Esophagus squamous epithelium (tissue), 4 donors: ENCODE data around the gene RAI14.

Experiments
- POLR2A ChIP-seq, 4 donors: fragments of 450-650 bp; IDR thresholded peaks; one replicate each; pipeline ENCODE4 v1.6.1; 2017; ENCODE audit warnings: antibody characterized with exemption in 4 of 4, mild to moderate bottlenecking in 4 of 4, moderate library complexity in 3 of 4
- TF ChIP-seq, protein P1 (sequence below), 6 experiments: fragments of 450-650 bp in 4 of 6; fragments of 200-600 bp in 2 of 6; sonication (generic) in 2 of 6; IDR thresholded peaks; one replicate each; pipeline ENCODE4 v1.5.1; 2016 to 2019; ENCODE audit warnings: antibody characterized with exemption in 6 of 6, mild to moderate bottlenecking in 4 of 6, moderate library complexity in 4 of 6

DNA sequence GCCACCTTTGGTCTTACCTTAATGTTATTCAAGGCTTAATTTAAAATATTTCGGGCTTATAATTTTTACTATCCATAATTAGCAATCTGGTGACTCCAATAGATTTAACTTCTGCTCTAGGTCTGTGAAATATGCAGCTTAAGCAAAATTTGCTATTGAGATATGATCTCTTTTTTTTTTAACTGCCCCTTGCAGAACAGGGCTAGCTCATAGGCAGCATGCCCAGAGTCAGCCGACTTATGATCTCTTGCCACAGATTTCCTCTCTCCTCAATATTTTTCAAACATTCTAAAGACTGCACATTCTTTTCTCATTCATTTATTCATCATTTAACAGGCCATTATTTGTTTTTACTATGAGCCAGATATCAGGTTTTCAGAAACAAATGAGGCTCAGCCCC, 187.4 kb downstream of the RAI14 start:
- no peak for TF ChIP-seq POLR2A (IDR thresholded peaks at IDR 0.05)
- TF ChIP-seq, protein P1, sequence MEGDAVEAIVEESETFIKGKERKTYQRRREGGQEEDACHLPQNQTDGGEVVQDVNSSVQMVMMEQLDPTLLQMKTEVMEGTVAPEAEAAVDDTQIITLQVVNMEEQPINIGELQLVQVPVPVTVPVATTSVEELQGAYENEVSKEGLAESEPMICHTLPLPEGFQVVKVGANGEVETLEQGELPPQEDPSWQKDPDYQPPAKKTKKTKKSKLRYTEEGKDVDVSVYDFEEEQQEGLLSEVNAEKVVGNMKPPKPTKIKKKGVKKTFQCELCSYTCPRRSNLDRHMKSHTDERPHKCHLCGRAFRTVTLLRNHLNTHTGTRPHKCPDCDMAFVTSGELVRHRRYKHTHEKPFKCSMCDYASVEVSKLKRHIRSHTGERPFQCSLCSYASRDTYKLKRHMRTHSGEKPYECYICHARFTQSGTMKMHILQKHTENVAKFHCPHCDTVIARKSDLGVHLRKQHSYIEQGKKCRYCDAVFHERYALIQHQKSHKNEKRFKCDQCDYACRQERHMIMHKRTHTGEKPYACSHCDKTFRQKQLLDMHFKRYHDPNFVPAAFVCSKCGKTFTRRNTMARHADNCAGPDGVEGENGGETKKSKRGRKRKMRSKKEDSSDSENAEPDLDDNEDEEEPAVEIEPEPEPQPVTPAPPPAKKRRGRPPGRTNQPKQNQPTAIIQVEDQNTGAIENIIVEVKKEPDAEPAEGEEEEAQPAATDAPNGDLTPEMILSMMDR (IDR thresholded peaks at IDR 0.05): no peak
